NCI-H2171 (cell line): ENCODE data around the gene PPP4R4.
A peak's percentile ranks its signal among the peaks of the same experiment; 100 is the strongest.
"Not testable (repeated sequence)": the region's sequence is repeated elsewhere in the genome, so short reads cannot be mapped to it uniquely, and the experiment has no call there.

Source experiments
- DNase-seq: peaks from one replicate; lab custom pipeline; 2025; lab: John Stamatoyannopoulos, UW

The PPP4R4 gene

GRCh38 chr14:94179244-94179643 lies 5.1 kb downstream of the PPP4R4 start:
- DNase-seq: no peak

- DNase-seq: peak; percentile 70
Observed at GRCh38 chr14:94180655-94181271, 6.6 kb downstream of the PPP4R4 start.

GRCh38 chr14:94181835-94182234 lies 7.7 kb downstream of the PPP4R4 start:
- no peak for DNase-seq

- no peak for DNase-seq
Observed at GRCh38 chr14:94192536-94192935, 18.4 kb downstream of the PPP4R4 start.

- DNase-seq: no peak
Observed at GRCh38 chr14:94193776-94194175, 19.7 kb downstream of the PPP4R4 start.

GRCh38 chr14:94196057-94196456 lies 21.9 kb downstream of the PPP4R4 start:
- no peak for DNase-seq

GRCh38 chr14:94203473-94204210 lies 29.5 kb downstream of the PPP4R4 start:
- no peak for DNase-seq

GRCh38 chr14:94213021-94213420 lies 38.9 kb downstream of the PPP4R4 start:
- no peak for DNase-seq

GRCh38 chr14:94213741-94214140 lies 39.6 kb downstream of the PPP4R4 start:
- no peak for DNase-seq

- no peak for DNase-seq
Observed at GRCh38 chr14:94217116-94217515, 43.0 kb downstream of the PPP4R4 start.

GRCh38 chr14:94218198-94218886 lies 44.2 kb downstream of the PPP4R4 start:
- not testable (repeated sequence) for DNase-seq

GRCh38 chr14:94224040-94224439 lies 49.9 kb downstream of the PPP4R4 start:
- no peak for DNase-seq

GRCh38 chr14:94225460-94226378 lies 51.6 kb downstream of the PPP4R4 start:
- DNase-seq: no peak

- no peak for DNase-seq
Observed at GRCh38 chr14:94227029-94227428, 52.9 kb downstream of the PPP4R4 start.

GRCh38 chr14:94237046-94237445 lies 62.9 kb downstream of the PPP4R4 start:
- DNase-seq: no peak

GRCh38 chr14:94237983-94238382 lies 63.9 kb downstream of the PPP4R4 start:
- DNase-seq: no peak

GRCh38 chr14:94239406-94239805 lies 65.3 kb downstream of the PPP4R4 start:
- DNase-seq: no peak

- no peak for DNase-seq
Observed at GRCh38 chr14:94244182-94244581, 70.1 kb downstream of the PPP4R4 start.

- not testable (repeated sequence) for DNase-seq
Observed at GRCh38 chr14:94264195-94264594, 90.1 kb downstream of the PPP4R4 start.

- no peak for DNase-seq
Observed at GRCh38 chr14:94267352-94267751, 93.2 kb downstream of the PPP4R4 start.

- DNase-seq: not testable (repeated sequence)
Observed at GRCh38 chr14:94268582-94268981, 94.5 kb downstream of the PPP4R4 start.

- no peak for DNase-seq
Observed at GRCh38 chr14:94269156-94269555, 95.0 kb downstream of the PPP4R4 start.
